GM13977 (cell line): ENCODE results near the gene FCRL5.

Source experiments
- DNase-seq: peaks from one replicate; pipeline ENCODE4 v3.0.0; 2012; ENCODE audit warnings: low spot score
- in situ Hi-C: fragments of 300-500 bp; cut with MboI; formaldehyde crosslinking; loops from one replicate; pipeline ENCODE4 v1.12.0; 2022; ENCODE audit warnings: low sequenced_read_pairs, low pct_unique_long_range_greater_than_20kb, mixed read lengths, inconsistent platforms; ENCODE audit not compliant: unreplicated experiment
- TF ChIP-seq, protein P1 (sequence below): IDR thresholded peaks from 2 replicates; pipeline ENCODE4 v1.5.1; 2012; ENCODE audit warnings: mild to moderate bottlenecking, control low read depth; ENCODE audit not compliant: insufficient read depth; ENCODE audit errors: extremely low read depth, missing control alignments

Gene FCRL5

DNA sequence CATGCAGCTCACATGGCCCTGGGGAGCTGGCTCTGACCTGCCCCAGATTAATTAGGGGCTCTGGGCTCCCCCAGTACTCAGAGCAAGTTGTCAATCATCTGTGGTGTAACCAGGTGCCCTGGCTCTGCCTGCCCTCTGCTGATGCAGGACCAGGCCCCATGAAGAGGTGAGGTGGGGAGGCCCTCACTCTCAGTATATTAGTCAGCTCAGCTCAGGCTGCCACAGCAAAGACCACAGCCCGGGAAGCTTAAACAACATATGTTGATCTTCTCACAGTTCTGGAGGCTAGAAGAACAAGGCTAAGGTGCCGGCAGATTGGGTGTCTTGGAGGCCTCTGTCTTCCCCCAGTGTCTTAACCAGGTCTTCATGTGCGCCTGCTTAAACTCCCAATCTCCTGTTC is 66.5 kb downstream of the FCRL5 start:
- in situ Hi-C loops = loop anchor here (5.0 to 10.0 kb wide), 2 partner anchors 108 to 291 kb away; no protein-coding TSS in a partner anchor
- DNase-seq = no peak
- TF ChIP-seq, protein P1, sequence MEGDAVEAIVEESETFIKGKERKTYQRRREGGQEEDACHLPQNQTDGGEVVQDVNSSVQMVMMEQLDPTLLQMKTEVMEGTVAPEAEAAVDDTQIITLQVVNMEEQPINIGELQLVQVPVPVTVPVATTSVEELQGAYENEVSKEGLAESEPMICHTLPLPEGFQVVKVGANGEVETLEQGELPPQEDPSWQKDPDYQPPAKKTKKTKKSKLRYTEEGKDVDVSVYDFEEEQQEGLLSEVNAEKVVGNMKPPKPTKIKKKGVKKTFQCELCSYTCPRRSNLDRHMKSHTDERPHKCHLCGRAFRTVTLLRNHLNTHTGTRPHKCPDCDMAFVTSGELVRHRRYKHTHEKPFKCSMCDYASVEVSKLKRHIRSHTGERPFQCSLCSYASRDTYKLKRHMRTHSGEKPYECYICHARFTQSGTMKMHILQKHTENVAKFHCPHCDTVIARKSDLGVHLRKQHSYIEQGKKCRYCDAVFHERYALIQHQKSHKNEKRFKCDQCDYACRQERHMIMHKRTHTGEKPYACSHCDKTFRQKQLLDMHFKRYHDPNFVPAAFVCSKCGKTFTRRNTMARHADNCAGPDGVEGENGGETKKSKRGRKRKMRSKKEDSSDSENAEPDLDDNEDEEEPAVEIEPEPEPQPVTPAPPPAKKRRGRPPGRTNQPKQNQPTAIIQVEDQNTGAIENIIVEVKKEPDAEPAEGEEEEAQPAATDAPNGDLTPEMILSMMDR = no peak

DNA sequence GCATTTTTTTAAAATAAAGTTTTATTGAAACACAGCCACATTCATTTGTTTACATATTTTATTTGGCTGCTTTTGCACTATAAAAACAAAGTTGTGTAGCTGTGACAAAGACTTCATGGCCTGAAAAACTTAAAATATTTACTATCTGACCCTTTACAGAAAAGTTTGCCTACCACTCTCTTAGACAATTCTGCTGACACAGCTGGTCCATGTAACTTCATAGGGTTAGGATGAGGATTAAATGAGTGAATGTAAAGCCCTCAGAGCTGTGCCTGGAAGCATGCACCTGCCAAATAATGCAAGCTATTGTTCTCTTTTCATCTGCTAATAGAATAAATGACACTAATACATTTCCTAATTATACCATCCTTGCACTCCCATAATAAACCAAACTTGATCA is 67.7 kb downstream of the FCRL5 start:
- in situ Hi-C loops = loop anchor here (10.0 kb wide), 1 partner anchor 290 kb away; no protein-coding TSS in a partner anchor
- no peak for DNase-seq
- TF ChIP-seq, protein P1 = no peak

DNA sequence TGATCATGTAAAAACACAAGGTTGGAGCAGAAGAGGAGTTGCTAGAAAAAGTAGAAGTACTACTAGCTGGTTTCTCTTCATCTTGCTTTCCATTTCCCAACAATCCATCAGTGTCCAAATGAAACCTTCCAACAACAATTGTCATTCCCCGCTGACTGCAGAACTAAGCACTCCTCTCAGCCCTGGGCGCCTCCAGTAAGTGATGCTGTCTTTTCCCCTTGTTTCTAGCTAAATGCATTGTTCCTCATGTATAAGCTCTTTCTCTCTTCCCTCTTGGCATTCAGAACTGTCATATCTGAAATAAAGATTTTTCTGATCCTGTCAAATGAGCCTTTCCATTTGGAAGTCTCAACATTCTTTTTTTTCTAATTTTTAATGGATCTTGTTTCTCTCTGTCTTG is 68.7 kb downstream of the FCRL5 start:
- in situ Hi-C loops = loop anchor here (10.0 kb wide), 1 partner anchor 289 kb away; no protein-coding TSS in a partner anchor
- DNase-seq = no peak
- TF ChIP-seq, protein P1 = no peak

DNA sequence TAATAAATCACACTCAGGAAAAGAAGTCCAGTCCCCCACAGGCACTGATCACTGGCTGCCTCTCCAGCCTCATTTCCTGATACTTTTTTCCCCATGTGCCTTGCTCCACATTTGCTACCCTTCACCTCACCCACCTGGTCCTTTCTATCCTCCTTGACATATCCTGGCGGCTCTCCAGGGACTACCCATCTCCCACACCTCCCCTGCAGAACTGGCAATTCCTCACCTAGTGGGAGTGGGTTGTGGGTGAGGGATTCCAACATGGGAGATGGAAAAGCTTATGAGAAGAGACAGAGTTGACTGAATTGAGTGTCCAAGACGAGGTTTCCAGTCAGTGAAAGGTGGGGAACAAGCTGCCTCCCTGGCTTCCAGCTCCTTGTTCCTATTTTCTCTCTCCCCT is 69.6 kb downstream of the FCRL5 start:
- no peak for DNase-seq
- in situ Hi-C loops = loop anchor here (10.0 kb wide), 1 partner anchor 288 kb away; no protein-coding TSS in a partner anchor
- TF ChIP-seq, protein P1 = no peak

DNA sequence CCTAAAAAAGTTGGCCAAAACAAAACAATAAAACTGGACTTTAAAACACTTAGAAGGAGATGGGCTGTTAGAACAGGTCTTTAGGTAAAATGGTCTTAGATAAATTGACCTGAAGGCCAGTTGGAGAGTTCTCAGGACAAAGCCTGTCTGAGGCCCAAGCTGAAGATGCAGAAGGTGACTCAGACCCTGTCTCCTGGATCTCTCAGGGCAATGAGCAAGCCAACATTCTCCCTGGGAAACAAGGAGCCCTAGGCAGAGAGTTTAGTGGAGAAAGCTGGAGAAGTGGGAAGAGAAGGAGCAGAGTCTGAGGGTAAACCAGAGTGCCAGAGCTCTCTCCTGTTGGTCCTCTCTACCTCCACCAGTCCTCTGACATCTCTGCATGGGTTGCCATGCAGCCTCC is 70.1 kb downstream of the FCRL5 start:
- in situ Hi-C loops = loop anchor here (10.0 kb wide), 1 partner anchor 287 kb away; no protein-coding TSS in a partner anchor
- no peak for DNase-seq
- TF ChIP-seq, protein P1 = no peak

DNA sequence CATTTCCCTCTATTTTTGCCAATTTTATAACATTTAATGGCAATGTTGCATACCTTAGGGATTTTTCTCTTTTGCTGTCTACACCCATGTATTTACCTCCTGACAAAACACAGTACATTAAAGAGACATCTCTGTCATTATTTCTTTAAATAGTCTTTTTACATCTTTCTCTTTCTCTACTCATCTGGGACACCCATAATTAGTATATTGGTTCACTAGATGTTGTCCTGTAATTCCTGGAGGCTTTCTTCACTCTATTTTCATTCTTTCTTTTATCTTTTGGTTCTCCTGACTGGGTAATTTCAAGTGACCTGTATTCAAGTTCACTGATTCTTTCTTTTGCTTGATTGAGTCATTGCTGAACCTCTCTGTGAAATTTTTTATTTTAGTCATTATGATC is 74.3 kb downstream of the FCRL5 start:
- in situ Hi-C loops = no loop called here
- TF ChIP-seq, protein P1 = no peak
- no peak for DNase-seq
